Stimulated activated CD4-positive, alpha-beta T cell treated with anti-CD3 and anti-CD28 coated beads, Interleukin-15, amount 100 ng/mL, for 1 hour (primary cell): ENCODE data around the gene CASP2.
"Not testable (repeated sequence)": the region's sequence is repeated elsewhere in the genome, so short reads cannot be mapped to it uniquely, and the experiment has no call there.

Source experiments
- DNase-seq, 2 donors: peaks; one replicate each; pipeline ENCODE4 v3.0.0-alpha.2; 2020; ENCODE audit warnings: low read depth in 1 of 2, low spot score in 1 of 2

Gene CASP2

GRCh38 chr7:143264196-143264568, 24.0 kb upstream of the CASP2 start:
- DNase-seq = not testable (repeated sequence)

GRCh38 chr7:143265017-143265693, 23.0 kb upstream of the CASP2 start:
- DNase-seq = no peak

DNA sequence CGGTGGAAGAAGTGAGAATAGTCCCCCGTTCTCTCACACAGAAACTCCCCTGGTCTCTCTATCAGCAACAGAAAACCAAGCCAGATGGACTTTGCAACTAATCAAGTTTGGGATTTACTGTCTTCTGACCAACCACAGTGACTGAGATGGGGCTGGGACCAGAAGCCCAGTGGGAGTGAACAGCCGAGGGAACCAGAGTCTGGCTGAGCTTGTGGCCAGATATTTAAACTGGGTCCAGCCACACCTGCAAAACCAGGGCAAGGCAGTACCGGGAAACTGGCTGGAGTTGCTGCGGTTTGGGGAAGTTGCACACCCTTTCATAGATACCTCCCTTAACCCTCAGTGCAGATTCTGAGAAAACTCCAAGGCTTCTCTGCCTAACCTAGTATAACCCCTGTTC, 18.9 kb upstream of the CASP2 start:
- DNase-seq = no peak

- no peak for DNase-seq
These were observed 16.9 kb upstream of the CASP2 start for GRCh38 chr7:143271240-143271639.

DNA sequence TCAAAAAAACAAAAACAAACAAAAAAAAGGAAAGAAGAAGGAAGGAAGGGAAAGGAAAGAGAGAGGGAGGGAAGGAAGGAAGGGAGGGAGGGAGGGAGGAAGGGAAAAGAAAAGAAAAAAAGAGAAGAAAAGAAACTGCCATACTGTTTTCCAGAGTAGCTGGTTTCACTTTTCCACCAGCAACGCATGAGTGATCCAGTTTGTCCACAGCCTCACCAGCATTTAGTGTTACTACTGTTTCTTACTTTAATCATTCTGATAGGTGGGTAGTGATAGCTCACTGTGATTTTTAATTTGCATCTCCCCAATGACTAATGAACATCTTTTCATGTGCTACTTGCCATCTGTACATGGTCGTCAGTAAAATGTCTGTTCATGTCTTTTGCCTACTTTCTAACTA, 15.3 kb upstream of the CASP2 start:
- no peak for DNase-seq

- DNase-seq = no peak
These were observed 8.7 kb upstream of the CASP2 start for GRCh38 chr7:143279186-143280098.

DNA sequence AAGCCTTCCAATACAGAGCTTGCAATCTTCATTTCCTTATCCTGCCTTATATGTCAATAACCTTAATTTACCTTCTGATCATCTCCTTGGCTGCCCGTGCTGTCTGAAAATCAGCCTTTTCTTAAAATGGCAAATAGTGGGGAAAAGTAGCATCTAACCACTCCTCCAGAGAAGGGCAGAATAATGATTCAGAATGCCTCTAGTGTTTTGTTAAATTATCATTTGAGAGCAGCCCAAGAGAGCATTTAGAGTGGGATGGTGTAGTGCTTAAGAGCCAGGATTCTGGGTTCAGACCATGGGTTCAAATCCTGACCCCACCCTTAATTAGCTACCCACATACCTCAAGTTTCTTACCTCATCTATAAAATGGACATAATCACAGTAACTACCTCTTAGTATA, 8.0 kb upstream of the CASP2 start:
- DNase-seq = no peak

DNA sequence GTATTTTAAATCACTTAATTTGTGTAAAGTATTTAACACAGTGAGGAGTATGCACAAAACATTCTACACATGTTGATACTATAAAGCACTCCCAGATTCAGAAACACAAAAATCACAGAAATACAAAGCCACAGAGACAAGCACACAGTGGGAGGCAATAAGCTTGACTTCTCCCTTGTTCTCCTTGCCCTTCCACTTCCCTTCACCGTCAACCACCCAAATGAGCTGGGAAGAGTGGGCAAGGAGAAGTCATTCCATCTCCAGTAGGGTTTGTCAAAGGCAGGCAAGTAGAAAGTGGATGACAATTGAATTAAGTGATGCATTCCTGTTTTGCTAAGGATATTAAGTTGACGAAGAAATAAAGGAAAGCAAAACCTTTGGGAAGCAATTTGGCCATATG, 7.6 kb upstream of the CASP2 start:
- DNase-seq = no peak

DNA sequence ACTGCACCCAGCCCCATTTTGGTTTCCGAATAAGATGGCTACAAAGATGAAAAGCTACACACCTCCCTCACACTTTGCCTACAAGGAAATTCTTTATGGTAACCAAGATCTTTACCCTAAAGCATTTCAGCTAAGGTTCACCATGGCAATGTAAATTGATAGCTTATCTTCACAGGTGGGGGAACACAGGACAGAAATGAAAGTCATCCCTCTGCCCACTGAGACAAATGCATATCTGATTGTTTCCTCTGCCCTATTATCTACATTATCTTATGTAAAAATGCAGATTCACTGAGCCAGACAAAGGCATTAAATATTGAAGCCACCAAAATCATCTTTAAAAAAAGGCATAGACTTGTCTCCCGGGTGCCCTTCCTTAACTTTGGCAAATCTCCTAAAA, 6.6 kb upstream of the CASP2 start:
- no peak for DNase-seq

DNA sequence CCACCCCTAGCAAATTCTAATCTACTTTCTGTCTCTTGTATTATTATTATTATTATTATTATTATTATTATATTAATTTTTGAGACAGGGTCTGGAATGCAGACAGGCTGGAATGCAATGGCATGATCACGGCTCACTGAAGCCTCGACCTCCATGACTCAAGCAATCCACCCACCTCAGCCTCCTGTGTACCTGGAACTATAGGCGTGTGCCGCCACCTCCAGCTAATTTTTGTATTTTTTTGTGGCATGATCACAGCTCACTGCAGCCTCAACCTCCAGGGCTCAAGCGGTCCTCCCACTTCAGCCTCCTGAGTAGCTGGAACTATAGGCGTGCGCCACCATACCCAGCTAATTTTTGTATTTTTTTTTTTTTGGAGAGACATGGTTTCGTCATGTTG, 6.0 kb upstream of the CASP2 start:
- DNase-seq = no peak

DNA sequence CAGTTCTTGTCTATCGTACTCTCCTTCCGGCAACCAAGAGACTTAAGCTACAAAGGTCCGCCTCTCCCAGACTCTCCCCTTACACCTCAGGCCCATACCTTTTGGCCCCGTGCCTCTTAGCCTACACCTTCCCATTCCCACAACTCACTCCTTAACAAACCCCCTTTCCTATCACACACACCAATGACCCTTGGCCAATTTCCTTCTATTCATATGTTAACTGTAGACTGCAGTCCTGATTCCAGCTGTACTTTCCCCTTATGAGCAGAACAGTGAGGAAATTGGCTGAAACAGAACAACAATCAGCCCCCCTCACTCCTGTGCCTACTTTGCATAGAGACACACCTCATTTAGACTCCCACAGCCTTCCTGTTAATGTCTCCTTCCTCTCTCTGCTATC, 4.8 kb upstream of the CASP2 start:
- DNase-seq = no peak

DNA sequence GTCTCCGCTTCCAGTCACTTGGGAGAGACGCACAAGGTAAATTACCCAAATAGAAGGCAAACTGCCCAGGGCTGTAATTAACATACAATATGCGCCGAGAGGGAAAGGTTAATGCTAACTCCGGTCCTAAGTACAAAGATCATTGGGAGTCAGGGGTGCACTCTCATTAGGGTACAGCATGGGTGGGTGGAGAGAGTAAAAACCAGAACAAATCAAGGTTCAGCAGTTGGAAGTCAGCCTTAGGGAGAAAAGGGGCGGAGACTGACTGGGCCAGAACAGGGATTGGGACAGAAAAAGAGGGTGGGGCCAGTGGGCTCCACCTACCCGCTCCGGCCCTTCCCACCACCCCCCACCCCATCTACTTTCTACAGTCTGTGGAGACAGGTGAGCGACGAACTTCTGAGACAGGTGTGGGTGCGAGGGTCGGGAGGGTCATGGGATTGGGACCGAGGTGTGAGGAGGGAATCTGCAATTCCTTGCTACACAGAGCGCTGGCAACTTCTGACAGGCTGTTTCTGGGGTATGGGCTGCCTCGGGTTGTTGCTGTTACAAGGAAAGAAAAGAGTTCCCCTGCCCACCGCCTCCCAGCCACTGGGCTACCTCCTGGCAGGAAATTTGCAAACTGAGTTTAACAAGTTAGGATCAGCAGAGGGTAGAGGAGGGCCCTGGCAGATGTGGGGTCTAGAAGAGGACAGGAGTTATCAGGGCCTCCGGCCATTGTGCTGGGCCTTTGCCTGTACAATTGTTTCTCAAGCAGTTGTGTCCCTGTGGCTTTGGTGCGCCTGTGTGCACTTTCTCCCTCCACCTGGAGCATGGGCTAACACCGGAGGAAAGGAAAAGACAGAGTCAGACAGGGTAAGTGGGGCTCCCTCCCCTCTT, 3.3 kb upstream of the CASP2 start, which contains the start of gene TMEM139:
TMEM139 (plus strand) TSS at position 368 of the 879 bp plus-strand sequence. CDS start 1,000 bp downstream, outside the sequence.
- no peak for DNase-seq

GRCh38 chr7:143285470-143285778, 2.7 kb upstream of the CASP2 start:
- no peak for DNase-seq

- no peak for DNase-seq
These were observed 2.2 kb upstream of the CASP2 start for GRCh38 chr7:143285806-143286521.

GRCh38 chr7:143286522-143286890, 1.6 kb upstream of the CASP2 start:
- DNase-seq = no peak

- no peak for DNase-seq
These were observed 714 bp upstream of the CASP2 start for GRCh38 chr7:143287339-143287934.

- DNase-seq = no peak
These were observed 685 bp downstream of the CASP2 start for GRCh38 chr7:143288836-143289235.

- DNase-seq = no peak
These were observed 1.3 kb downstream of the CASP2 start for GRCh38 chr7:143289421-143289820.

DNA sequence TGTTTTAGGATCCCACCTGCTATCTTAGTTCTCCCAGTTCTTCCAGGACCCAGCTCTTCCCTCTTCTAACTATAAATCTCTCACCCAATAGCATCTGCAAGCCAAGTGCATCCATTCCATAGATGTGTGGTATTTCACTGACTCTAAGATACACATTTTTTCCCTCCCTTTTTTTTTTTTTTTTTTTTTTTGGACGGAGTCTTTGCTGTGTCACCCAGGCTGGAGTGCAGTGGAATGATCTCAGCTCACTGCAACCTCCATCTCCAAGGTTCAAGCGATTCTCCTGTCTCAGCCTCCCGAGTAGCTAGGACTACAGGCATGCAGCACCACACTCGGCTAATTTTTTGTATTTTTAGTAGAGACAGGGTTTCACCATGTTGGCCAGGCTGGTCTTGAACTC, 1.7 kb downstream of the CASP2 start:
- not testable (repeated sequence) for DNase-seq

DNA sequence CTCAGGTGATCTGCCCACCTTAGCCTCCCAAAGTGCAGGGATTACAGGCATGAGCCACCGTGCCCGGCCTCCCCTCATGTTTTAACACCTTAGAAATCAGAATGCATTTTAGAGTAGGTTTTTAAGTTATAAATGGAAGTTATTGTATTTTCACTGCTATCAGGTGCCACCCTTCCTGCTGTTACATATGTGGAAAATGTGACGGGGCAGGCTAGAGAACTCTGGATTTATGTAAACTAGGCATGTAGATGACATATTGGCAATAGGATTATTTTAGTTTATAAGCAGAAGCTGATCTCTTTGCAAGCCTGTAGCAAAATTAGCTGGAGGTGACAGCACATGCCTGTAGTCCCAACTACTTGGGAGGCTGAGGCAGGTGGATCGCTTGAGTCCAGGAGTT, 2.1 kb downstream of the CASP2 start:
- no peak for DNase-seq

GRCh38 chr7:143292876-143293275, 4.7 kb downstream of the CASP2 start:
- DNase-seq = no peak
